ENCODE data around the gene IL17RC. TPM values are rescaled to one million over a fixed set of nuclear protein-coding genes. Genes with fewer than 3 reads are reported as not detected.
A peak's percentile ranks its signal among the peaks of the same experiment; 100 is the strongest.

Gene IL17RC
- total RNA-seq, 1 donor from 2014 or later = 2.4 TPM

GRCh38 chr3:9970020-9970652 lies 53.2 kb downstream of the IL17RC start:
- DNase-seq (ENCODE audit: low spot score in 2 of 2) (no peak), FAIRE-seq (no peak)

GRCh38 chr3:9976721-9977709 lies 60.1 kb downstream of the IL17RC start:
- no peak for FAIRE-seq

GRCh38 chr3:9978710-9979305 lies 61.9 kb downstream of the IL17RC start:
- FAIRE-seq = no peak

More at GRCh38 chr3:9976721-9977709, 60.1 kb downstream of the IL17RC start:
- peak in 1 of 2 donors; percentile 44 for DNase-seq (ENCODE audit: low spot score in 2 of 2)

GRCh38 chr3:9980251-9980650 lies 63.4 kb downstream of the IL17RC start:
- FAIRE-seq = no peak
- DNase-seq (ENCODE audit: low spot score in 2 of 2) = no peak

More at GRCh38 chr3:9978710-9979305, 61.9 kb downstream of the IL17RC start:
- DNase-seq (ENCODE audit: low spot score in 2 of 2) = no peak

Small RNA genes lying within 50 kb of the gene (small RNA-seq; reads per million reads assigned to genes)
- not detected for gene RNU6-882P

Other genes starting within 250 kb of the IL17RC start
- gene CPNE9, start 213.3 kb upstream of the IL17RC start, total RNA-seq = 0.41 TPM
- 16.3 TPM for gene BRPF1, start 185.4 kb upstream of the IL17RC start, total RNA-seq
- gene OGG1, start 167.1 kb upstream of the IL17RC start, total RNA-seq = 98.6 TPM
- gene CAMK1, start 147.2 kb upstream of the IL17RC start, total RNA-seq = 69.7 TPM
- 33.0 TPM for gene TADA3, start 124.6 kb upstream of the IL17RC start, total RNA-seq
- 181 TPM for gene ARPC4, start 124.0 kb upstream of the IL17RC start, total RNA-seq
- gene TTLL3, start 106.8 kb upstream of the IL17RC start, total RNA-seq = 17.1 TPM
- 13.9 TPM for gene RPUSD3, start 73.1 kb upstream of the IL17RC start, total RNA-seq
- gene CIDEC, start 36.8 kb upstream of the IL17RC start, total RNA-seq = not detected
- gene JAGN1, start 26.5 kb upstream of the IL17RC start, total RNA-seq = 15.9 TPM
- gene IL17RE, start 14.2 kb upstream of the IL17RC start, total RNA-seq = under 0.01 TPM
- 15.5 TPM for gene CRELD1, start 16.7 kb downstream of the IL17RC start, total RNA-seq
- gene PRRT3, start 35.3 kb downstream of the IL17RC start, total RNA-seq = 4.1 TPM
- gene EMC3, start 69.7 kb downstream of the IL17RC start, total RNA-seq = 33.0 TPM
- 6.1 TPM for gene FANCD2, start 109.3 kb downstream of the IL17RC start, total RNA-seq
- not detected for gene FANCD2OS, start 191.2 kb downstream of the IL17RC start, total RNA-seq
- 92.9 TPM for gene BRK1, start 198.6 kb downstream of the IL17RC start, total RNA-seq
- gene VHL, start 224.7 kb downstream of the IL17RC start, total RNA-seq = 123 TPM
- 3.3 TPM for gene IRAK2, start 247.8 kb downstream of the IL17RC start, total RNA-seq